IMR-90 (cell line): ENCODE results near the gene BOD1L1. TPM values are rescaled to one million over a fixed set of nuclear protein-coding genes. Genes with fewer than 3 reads are reported as not detected.

Source experiments
- ATAC-seq: fragments of 200-7000 bp; cut with Tn5 transposase; 2 replicates; pipeline ENCODE4 v1.9.1; 2020; ENCODE audit warnings: low read depth, mild to moderate bottlenecking, moderate library complexity
- BruUV-seq: library from RNA; stranded (reverse); fragments of 400-500 nt; replicated peaks from 2 replicates; lab custom pipeline; 2021; lab: Mats Ljungman, UMichigan
- CTCF ChIA-PET: fragments of 300-600 bp; formaldehyde crosslinking; extraction: SDS; loops from one replicate; lab custom pipeline; 2021; ENCODE audit warnings: antibody characterized with exemption; lab: Yijun Ruan, JAX
- POLR2A ChIA-PET: fragments of 300-600 bp; sonication (Branson Sonifier 250); formaldehyde crosslinking; loops from one replicate; lab custom pipeline; 2022; ENCODE audit warnings: antibody characterized with exemption; ENCODE audit not compliant: unreplicated experiment; lab: Charles Lee
- DNase-seq: peaks from one replicate; pipeline ENCODE4 v3.0.0; 2013
- H2AFZ ChIP-seq: replicated peaks from 2 replicates; pipeline ENCODE3; 2013; ENCODE audit warnings: low read length, mild to moderate bottlenecking; ENCODE audit not compliant: poor library complexity
- H2AK5ac ChIP-seq: 2 replicates; pipeline ENCODE4 v1.6.1; 2013; ENCODE audit warnings: low read depth, low read length, inconsistent platforms
- H2AK9ac ChIP-seq: replicated peaks from 2 replicates; pipeline ENCODE3; 2013; ENCODE audit warnings: mild to moderate bottlenecking, low read depth, low read length, moderate library complexity; ENCODE audit not compliant: poor library complexity
- H2BK120ac ChIP-seq: 2 replicates; pipeline ENCODE4 v1.6.1; 2013; ENCODE audit warnings: low read depth, low read length, inconsistent platforms
- H2BK15ac ChIP-seq: 3 replicates; pipeline ENCODE4 v1.6.1; 2013; ENCODE audit warnings: low read depth, low read length, inconsistent platforms
- H2BK20ac ChIP-seq: 2 replicates; pipeline ENCODE4 v1.6.1; 2013; ENCODE audit warnings: low read depth, mild to moderate bottlenecking, inconsistent platforms, low read length, moderate library complexity
- H2BK5ac ChIP-seq: 2 replicates; pipeline ENCODE4 v1.6.1; 2013; ENCODE audit warnings: mild to moderate bottlenecking, low read depth, low read length, inconsistent platforms; ENCODE audit not compliant: poor library complexity, severe bottlenecking
- H3K14ac ChIP-seq: replicated peaks from 2 replicates; pipeline ENCODE4 v1.6.1; 2013; ENCODE audit warnings: low read depth, low read length, inconsistent platforms
- H3K18ac ChIP-seq: 2 replicates; pipeline ENCODE4 v1.6.1; 2013; ENCODE audit warnings: low read depth, low read length, control low read depth
- H3K23ac ChIP-seq: 2 replicates; pipeline ENCODE4 v1.6.1; 2013; ENCODE audit warnings: low read depth, low read length, inconsistent platforms
- H3K27ac ChIP-seq: 2 replicates; pipeline ENCODE4 v1.5.1; 2013; ENCODE audit warnings: mild to moderate bottlenecking, control low read depth, low read length; ENCODE audit not compliant: insufficient read depth
- H3K27me3 ChIP-seq: 2 replicates; pipeline ENCODE4 v1.6.1; 2013; ENCODE audit warnings: low read length; ENCODE audit not compliant: control insufficient read depth, insufficient read depth
- H3K36me3 ChIP-seq: 2 replicates; pipeline ENCODE4 v1.6.1; 2013; ENCODE audit warnings: low read length, mixed read lengths; ENCODE audit not compliant: control insufficient read depth, insufficient read depth
- H3K4ac ChIP-seq: 2 replicates; pipeline ENCODE4 v1.6.1; 2013; ENCODE audit warnings: low read depth, low read length, inconsistent platforms
- H3K4me1 ChIP-seq: 2 replicates; pipeline ENCODE4 v1.6.1; 2013; ENCODE audit warnings: low read length, mixed read lengths; ENCODE audit not compliant: control insufficient read depth, insufficient read depth
- H3K4me2 ChIP-seq: 2 replicates; pipeline ENCODE4 v1.6.1; 2013; ENCODE audit warnings: low read depth, mild to moderate bottlenecking, control low read depth, low read length, moderate library complexity
- H3K4me3 ChIP-seq: 2 replicates; pipeline ENCODE4 v1.5.1; 2013; ENCODE audit warnings: low read depth, mild to moderate bottlenecking, control low read depth, low read length, moderate library complexity; ENCODE audit not compliant: insufficient read depth
- H3K56ac ChIP-seq: 2 replicates; pipeline ENCODE4 v1.6.1; 2013; ENCODE audit warnings: low read length, inconsistent platforms; ENCODE audit not compliant: insufficient read depth; ENCODE audit errors: extremely low read depth
- H3K79me1 ChIP-seq, 2 experiments: 2 replicates each; pipeline ENCODE4 v1.6.1; 2013; ENCODE audit warnings: low read length in 2 of 2, inconsistent platforms in 1 of 2, low read depth in 1 of 2
- H3K9ac ChIP-seq: 2 replicates; pipeline ENCODE4 v1.6.1; 2013; ENCODE audit warnings: low read depth, low read length, control low read depth
- H3K9me1 ChIP-seq: 2 replicates; pipeline ENCODE4 v1.6.1; 2013; ENCODE audit warnings: low read length, inconsistent platforms; ENCODE audit not compliant: insufficient read depth
- H3K9me3 ChIP-seq: 2 replicates; pipeline ENCODE4 v1.6.1; 2013; ENCODE audit warnings: low read length; ENCODE audit not compliant: control insufficient read depth, insufficient read depth
- H4K20me1 ChIP-seq: 2 replicates; pipeline ENCODE4 v1.6.1; 2013; ENCODE audit warnings: low read length, inconsistent platforms; ENCODE audit not compliant: insufficient read depth
- H4K5ac ChIP-seq: 2 replicates; pipeline ENCODE4 v1.6.1; 2013; ENCODE audit warnings: mild to moderate bottlenecking, low read depth, low read length, control low read depth
- H4K8ac ChIP-seq, 2 experiments: 2 replicates each; pipeline ENCODE4 v1.6.1; 2013; ENCODE audit warnings: low read depth in 2 of 2, low read length in 2 of 2, control low read depth in 1 of 2, inconsistent platforms in 1 of 2
- H4K91ac ChIP-seq: 2 replicates; pipeline ENCODE4 v1.6.1; 2013; ENCODE audit warnings: low read depth, low read length, inconsistent platforms; ENCODE audit not compliant: insufficient read depth
- BHLHE40 ChIP-seq: fragments of 150-350 bp; IDR thresholded peaks from 2 replicates; pipeline ENCODE4 v1.6.1; 2016; ENCODE audit warnings: mild to moderate bottlenecking, low read depth, low read length
- CEBPB ChIP-seq: IDR thresholded peaks from 2 replicates; pipeline ENCODE4 v1.6.1; 2012; ENCODE audit warnings: low read depth, low read length, improper control_type of control experiment
- CHD1 ChIP-seq: IDR thresholded peaks from 2 replicates; pipeline ENCODE4 v1.6.1; 2012; ENCODE audit warnings: low read depth, low read length, improper control_type of control experiment
- FOS ChIP-seq: fragments of 150-350 bp; IDR thresholded peaks from 2 replicates; pipeline ENCODE4 v1.6.1; 2016; ENCODE audit warnings: low read depth, low read length
- MAFK ChIP-seq: IDR thresholded peaks from 2 replicates; pipeline ENCODE4 v1.6.1; 2012; ENCODE audit warnings: low read depth, low read length, improper control_type of control experiment
- MAZ ChIP-seq: IDR thresholded peaks from 2 replicates; pipeline ENCODE4 v1.6.1; 2012; ENCODE audit warnings: low read depth, mild to moderate bottlenecking, low read length, improper control_type of control experiment, moderate library complexity, borderline replicate concordance
- NFE2L2 ChIP-seq: fragments of 150-350 bp; IDR thresholded peaks from 2 replicates; pipeline ENCODE4 v1.6.1; 2016; ENCODE audit warnings: low read depth, mild to moderate bottlenecking, low read length
- POLR2A ChIP-seq: IDR thresholded peaks from 2 replicates; pipeline ENCODE4 v1.6.1; 2012; ENCODE audit warnings: mild to moderate bottlenecking, low read depth, low read length
- RAD21 ChIP-seq: IDR thresholded peaks from 2 replicates; pipeline ENCODE4 v1.6.1; 2012; ENCODE audit warnings: low read length, improper control_type of control experiment
- RFX5 ChIP-seq: IDR thresholded peaks from 2 replicates; pipeline ENCODE4 v1.8.0; 2012; ENCODE audit warnings: low read depth, mild to moderate bottlenecking, low read length, moderate library complexity
- SMC3 ChIP-seq: fragments of 150-350 bp; IDR thresholded peaks from 2 replicates; pipeline ENCODE4 v1.6.1; 2016; ENCODE audit warnings: low read depth, mild to moderate bottlenecking, antibody characterized with exemption, low read length, moderate library complexity
- WGBS, 2 experiments: methylation state at CpG; one replicate each; pipeline versions ENCODE4 v1.1.5 to v1.1.7; 2013; ENCODE audit warnings: missing lambda C conversion rate in 2 of 2; ENCODE audit not compliant: insufficient read length in 1 of 2; ENCODE audit errors: extremely low coverage in 2 of 2; 5-methylcytosine and 5-hydroxymethylcytosine counted together
- dilution Hi-C: fragments of 300-500 bp; cut with HindIII; formaldehyde crosslinking; loops from one replicate; pipeline ENCODE4 v1.14.3; 2018; ENCODE audit warnings: low sequenced_read_pairs; ENCODE audit not compliant: unreplicated experiment
- in situ Hi-C: fragments of 300-500 bp; cut with MboI; formaldehyde crosslinking; loops from 3 replicates; pipeline ENCODE4 v1.14.3; 2019; ENCODE audit warnings: low sequenced_read_pairs, inconsistent platforms, mixed read lengths
- intact Hi-C: fragments of 100-400 bp; cut with micrococcal nuclease; formaldehyde crosslinking; loops from 2 replicates; pipeline ENCODE4 v1.10.0; 2022
- polyA plus RNA-seq, 3 experiments: library from polyadenylated mRNA; depleted of rRNA; stranded (reverse); fragments of >200 nt; gene quantifications; 2 replicates each; pipeline ENCODE4 v1.2.3, GENCODE V29; 2012; ENCODE audit warnings: low replicate concordance in 1 of 3
- total RNA-seq: library from RNA; depleted of rRNA; stranded (reverse); fragments of >200 nt; gene quantifications from 2 replicates; pipeline ENCODE4 v1.2.3, GENCODE V29; 2012
- TF ChIP-seq, protein P1 (sequence below): fragments of 150-350 bp; IDR thresholded peaks from 2 replicates; pipeline ENCODE4 v1.6.1; 2017; ENCODE audit warnings: mild to moderate bottlenecking, antibody characterized with exemption, low read length, low read depth
- TF ChIP-seq, protein P2 (sequence below): conservative IDR thresholded peaks from 2 replicates; pipeline ENCODE4 v1.5.1; 2012; ENCODE audit warnings: mild to moderate bottlenecking, low read depth, low read length, improper control_type of control experiment
- TF ChIP-seq, protein P3 (sequence below): fragments of 150-350 bp; IDR thresholded peaks from 2 replicates; pipeline ENCODE4 v1.6.1; 2016; ENCODE audit warnings: low read depth, mild to moderate bottlenecking, low read length, moderate library complexity, borderline replicate concordance

Gene BOD1L1
- total and polyA plus RNA-seq, 2 of the 4 experiments (the other 2 are of a cell fraction) = 13.5 to 26.9 TPM

DNA sequence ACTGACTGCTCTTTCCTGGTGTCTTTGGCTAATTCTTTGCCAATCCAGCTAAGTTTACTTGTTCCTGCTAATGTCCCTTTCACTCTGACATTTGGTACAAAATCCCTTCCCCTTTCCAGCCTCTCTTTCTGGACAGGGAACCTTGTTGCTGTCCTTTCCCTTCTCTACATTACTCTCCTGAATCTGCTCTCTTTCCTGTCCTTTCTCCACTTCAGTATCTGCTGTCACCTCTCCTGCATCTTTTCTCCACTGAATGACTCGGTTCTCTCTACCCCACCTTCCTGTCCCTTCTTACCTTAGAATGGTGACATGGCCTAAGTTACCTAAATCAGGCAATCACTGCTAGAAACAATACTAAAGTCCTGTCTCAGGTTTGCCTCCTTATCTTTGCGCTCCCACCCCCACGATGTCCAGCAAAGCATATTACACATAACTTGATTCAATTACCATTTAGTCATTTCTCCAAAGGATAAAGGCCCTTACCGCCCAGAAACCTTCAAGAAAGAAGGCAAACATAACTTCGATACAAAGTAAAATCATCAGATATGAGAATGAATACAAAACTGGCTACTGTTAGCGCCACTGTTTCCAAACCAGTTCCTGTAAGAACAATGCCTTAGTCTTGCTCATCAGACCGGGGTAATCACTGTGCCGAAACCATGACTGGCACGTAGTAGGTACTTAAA, 890 bp downstream of the BOD1L1 start:
- no peak overlapping the region for H3K18ac ChIP-seq
- no peak for ATAC-seq
- peak overlapping the region; percentile 37 for H3K23ac ChIP-seq
- H2BK20ac ChIP-seq = no peak overlapping the region
- peak overlapping the region; percentile 3 for H2BK5ac ChIP-seq
- no peak for DNase-seq
- ChIA-PET CTCF (no interaction called here), POLR2A (no interaction called here)
- BruUV-seq = no TSS peak
- H2BK120ac ChIP-seq = no peak overlapping the region
- H3K4me2 ChIP-seq = peak overlapping the region; percentile 100
- TF ChIP-seq, protein P1, sequence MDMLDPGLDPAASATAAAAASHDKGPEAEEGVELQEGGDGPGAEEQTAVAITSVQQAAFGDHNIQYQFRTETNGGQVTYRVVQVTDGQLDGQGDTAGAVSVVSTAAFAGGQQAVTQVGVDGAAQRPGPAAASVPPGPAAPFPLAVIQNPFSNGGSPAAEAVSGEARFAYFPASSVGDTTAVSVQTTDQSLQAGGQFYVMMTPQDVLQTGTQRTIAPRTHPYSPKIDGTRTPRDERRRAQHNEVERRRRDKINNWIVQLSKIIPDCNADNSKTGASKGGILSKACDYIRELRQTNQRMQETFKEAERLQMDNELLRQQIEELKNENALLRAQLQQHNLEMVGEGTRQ = no peak
- no peak for TF ChIP-seq CHD1
- TF ChIP-seq NFE2L2 = no peak
- TF ChIP-seq, protein P2, sequence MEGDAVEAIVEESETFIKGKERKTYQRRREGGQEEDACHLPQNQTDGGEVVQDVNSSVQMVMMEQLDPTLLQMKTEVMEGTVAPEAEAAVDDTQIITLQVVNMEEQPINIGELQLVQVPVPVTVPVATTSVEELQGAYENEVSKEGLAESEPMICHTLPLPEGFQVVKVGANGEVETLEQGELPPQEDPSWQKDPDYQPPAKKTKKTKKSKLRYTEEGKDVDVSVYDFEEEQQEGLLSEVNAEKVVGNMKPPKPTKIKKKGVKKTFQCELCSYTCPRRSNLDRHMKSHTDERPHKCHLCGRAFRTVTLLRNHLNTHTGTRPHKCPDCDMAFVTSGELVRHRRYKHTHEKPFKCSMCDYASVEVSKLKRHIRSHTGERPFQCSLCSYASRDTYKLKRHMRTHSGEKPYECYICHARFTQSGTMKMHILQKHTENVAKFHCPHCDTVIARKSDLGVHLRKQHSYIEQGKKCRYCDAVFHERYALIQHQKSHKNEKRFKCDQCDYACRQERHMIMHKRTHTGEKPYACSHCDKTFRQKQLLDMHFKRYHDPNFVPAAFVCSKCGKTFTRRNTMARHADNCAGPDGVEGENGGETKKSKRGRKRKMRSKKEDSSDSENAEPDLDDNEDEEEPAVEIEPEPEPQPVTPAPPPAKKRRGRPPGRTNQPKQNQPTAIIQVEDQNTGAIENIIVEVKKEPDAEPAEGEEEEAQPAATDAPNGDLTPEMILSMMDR = no peak
- no peak for TF ChIP-seq RAD21
- TF ChIP-seq FOS = no peak
- no peak for TF ChIP-seq SMC3
- TF ChIP-seq POLR2A = no peak
- TF ChIP-seq, protein P3, sequence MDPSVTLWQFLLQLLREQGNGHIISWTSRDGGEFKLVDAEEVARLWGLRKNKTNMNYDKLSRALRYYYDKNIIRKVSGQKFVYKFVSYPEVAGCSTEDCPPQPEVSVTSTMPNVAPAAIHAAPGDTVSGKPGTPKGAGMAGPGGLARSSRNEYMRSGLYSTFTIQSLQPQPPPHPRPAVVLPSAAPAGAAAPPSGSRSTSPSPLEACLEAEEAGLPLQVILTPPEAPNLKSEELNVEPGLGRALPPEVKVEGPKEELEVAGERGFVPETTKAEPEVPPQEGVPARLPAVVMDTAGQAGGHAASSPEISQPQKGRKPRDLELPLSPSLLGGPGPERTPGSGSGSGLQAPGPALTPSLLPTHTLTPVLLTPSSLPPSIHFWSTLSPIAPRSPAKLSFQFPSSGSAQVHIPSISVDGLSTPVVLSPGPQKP = no peak
- TF ChIP-seq CEBPB = no peak
- no peak for TF ChIP-seq RFX5
- no peak for TF ChIP-seq MAZ
- TF ChIP-seq BHLHE40 = no peak
- no peak for TF ChIP-seq MAFK
- no peak overlapping the region for H4K91ac ChIP-seq
- H2AK5ac ChIP-seq = no peak overlapping the region; the same call in 1 of the 2 replicates
- H3K36me3 ChIP-seq = no peaks in the 10 kb centered on the region
- 0 out of 2 replicates have a peak overlapping the region, but pooled peaks have one; percentile 12 for H3K14ac ChIP-seq
- WGBS, 2 experiments = 0% methylated on average over 5 of the region's 9 CpGs; no CpG with 5 or more reads in 1 of the 2 experiments
- peak overlapping the region; percentile 42; the same call in 1 of the 2 replicates for H3K4ac ChIP-seq
- H4K5ac ChIP-seq = peak overlapping the region; percentile 84
- 0 out of 2 replicates have a peak, but pooled peaks cover under 1% of the 10 kb centered on the region for H4K20me1 ChIP-seq
- H3K79me1 ChIP-seq = peaks cover 9 to 36% of the 10 kb centered on the region in 2 experiments
- peak overlapping the region; percentile 94 for H3K4me3 ChIP-seq
- H4K8ac ChIP-seq = peak overlapping the region; percentile 66 to 74; a peak in 3 of 4 replicates
- no peak overlapping the region for H2BK15ac ChIP-seq
- peak overlapping the region; percentile 56 for H3K27ac ChIP-seq
- H2AK9ac ChIP-seq = no peak overlapping the region
- no peaks in the 10 kb centered on the region for H3K27me3 ChIP-seq
- peaks cover 3% of the 10 kb centered on the region; the same call in 1 of the 2 replicates for H3K9me1 ChIP-seq
- intact Hi-C loops (loop anchor here (2.0 kb wide), 1 partner anchor 1376 kb away; the partner anchor contains the start of gene CPEB2), in situ Hi-C loops (loop anchor here (25.0 kb wide), 1 partner anchor 1836 kb away; the partner anchor contains the start of gene CC2D2A), dilution Hi-C loops (no loop called here)
- peak overlapping the region; percentile 100 for H2AFZ ChIP-seq
- H3K56ac ChIP-seq = no peak overlapping the region
- H3K9ac ChIP-seq = peak overlapping the region; percentile 100
- H3K9me3 ChIP-seq = no peaks in the 10 kb centered on the region
- peaks cover 5% of the 10 kb centered on the region for H3K4me1 ChIP-seq
